NAMALWA (cell line): ENCODE data around the gene RASSF5.
"Not testable (repeated sequence)": the region's sequence is repeated elsewhere in the genome, so short reads cannot be mapped to it uniquely, and the experiment has no call there.

Experiments used
- DNase-seq: peaks from one replicate; pipeline ENCODE4 v3.0.0-alpha.2; 2015; ENCODE audit warnings: low spot score

The RASSF5 gene

GRCh38 chr1:206572835-206573234, 65.5 kb downstream of the RASSF5 start:
- DNase-seq = no peak

DNA sequence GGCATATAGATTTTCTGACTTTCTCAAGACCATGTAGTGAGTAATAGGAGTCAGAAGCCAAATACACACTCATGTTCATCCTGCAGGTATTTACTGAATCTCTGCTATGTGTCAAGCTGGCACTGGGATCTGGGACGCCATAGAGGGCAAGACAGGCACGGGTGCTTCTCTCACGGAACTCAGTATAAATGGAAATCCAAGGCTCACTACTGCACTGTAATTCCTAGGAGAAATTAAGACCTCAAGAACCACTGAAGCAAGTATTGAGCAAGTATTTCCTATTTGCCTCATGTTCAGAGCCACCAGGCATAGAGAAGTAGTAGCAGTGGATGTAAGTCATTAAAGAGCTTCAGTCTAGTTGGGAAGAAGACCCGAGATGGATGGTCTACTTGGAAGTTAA, 66.0 kb downstream of the RASSF5 start:
- no peak for DNase-seq

GRCh38 chr1:206573762-206574161, 66.4 kb downstream of the RASSF5 start:
- no peak for DNase-seq

DNA sequence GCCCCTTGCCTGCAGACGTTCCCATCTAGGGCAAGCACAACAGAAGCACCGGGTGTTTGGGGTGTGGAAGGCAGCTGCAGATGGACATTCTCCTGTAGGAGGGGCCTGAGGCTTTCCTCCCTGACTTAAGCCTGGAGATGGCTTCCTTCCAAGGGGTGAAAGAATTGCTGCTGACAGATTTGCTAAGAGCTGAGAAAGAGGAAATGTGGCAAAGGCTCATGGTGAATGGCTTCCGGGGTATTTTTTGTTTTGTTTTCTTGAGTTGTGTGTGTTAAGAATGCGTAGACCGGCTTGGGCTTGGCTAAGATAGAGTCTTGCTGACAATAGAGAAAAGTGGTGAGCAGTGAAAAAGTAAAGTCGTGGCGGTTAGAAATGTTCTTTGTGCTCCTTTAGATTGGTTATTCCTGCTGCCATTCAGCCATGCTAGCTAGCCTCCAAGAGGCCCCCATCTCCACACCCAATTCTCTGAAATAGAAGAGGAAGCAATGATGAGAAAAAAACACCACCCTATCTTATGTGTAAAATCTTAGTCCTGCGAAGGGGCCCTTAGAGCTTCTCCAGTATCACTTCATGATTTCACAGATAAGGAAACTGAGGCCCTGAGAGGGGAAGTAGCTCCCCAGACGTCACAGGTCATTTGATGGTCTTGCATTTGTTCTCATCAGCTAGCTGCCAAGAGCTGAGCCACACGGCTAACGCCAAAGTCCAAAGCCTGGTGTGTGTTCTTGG, 68.0 kb downstream of the RASSF5 start:
- no peak for DNase-seq

DNA sequence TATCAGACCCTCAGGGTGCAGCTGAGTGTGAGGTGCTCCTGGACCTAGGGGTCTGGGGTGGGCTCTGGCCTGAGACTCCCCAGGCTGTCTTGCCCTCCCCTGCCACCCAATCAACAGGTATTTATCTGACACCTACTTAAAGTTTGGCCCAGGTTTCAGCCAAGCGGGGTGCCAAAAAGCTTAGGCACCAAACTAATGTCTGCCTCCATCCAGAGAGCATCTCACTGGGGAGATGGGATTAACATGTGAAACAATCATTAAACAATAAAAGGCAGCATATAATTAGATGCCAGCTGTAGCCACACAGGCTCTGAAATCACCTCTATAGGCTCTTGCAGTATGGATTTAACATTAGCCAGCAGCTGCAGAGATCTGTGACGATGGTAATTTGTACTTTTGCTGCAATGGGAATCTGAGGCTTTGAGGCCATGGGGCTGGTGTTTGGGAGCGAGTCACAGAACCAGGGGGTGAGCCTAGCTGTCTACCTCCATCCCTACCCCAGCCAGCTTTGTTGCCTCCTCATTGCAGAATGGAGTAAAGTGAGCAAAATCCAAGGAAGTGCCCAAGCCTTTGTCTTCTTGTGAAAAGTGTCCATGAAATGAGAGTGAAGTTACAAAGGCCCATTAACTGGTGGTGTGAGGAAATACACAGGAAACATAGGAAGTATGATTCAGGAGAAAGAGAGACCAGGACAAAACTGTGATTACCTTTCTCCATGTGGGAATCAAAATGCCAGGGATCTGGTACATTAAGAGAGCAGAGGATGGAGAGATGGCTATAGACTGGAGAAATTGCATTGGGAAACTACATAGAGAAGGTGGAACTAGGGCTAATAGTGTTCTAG, 68.8 kb downstream of the RASSF5 start:
- DNase-seq = no peak

DNA sequence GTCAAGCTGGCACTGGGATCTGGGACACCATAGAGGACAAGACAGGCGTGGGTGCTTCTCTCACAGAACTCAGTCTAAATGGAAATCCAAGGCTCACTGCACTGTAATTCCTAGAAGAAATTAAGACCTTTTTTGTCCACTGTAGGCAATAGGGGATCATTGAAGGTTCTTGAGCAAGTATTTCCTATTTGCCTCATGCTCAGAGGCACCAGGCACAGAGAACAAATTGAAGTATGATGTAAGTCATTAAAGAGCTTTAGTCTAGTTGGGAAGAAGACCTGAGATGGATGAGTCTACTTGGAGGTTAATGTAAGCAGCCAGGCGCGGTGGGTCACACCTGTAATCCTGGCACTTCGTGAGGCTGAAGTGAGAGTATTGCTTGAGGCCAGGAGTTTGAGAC, 70.3 kb downstream of the RASSF5 start:
- DNase-seq = no peak

GRCh38 chr1:206578068-206578977, 71.0 kb downstream of the RASSF5 start:
- DNase-seq = no peak

DNA sequence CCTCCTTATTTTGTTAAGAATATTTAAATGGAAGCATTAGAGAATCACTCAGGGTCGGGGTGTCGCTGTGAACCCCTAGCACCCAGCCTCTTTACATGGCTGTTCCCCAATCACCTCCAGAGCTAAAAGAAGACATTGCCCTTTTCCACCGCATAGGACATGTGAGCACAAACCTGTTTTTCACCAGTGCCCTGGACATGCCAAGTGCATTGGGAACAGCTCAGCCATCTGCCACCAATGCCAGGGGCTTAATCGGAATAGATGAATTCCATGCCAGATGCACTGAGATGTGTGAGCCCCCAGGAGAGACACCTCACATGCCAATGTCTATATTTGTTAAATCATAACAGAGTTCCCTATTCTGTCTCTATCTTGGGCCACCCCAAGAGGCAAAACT, 71.6 kb downstream of the RASSF5 start:
- no peak for DNase-seq

GRCh38 chr1:206579747-206580437, 72.6 kb downstream of the RASSF5 start:
- peak; percentile 65 for DNase-seq

DNA sequence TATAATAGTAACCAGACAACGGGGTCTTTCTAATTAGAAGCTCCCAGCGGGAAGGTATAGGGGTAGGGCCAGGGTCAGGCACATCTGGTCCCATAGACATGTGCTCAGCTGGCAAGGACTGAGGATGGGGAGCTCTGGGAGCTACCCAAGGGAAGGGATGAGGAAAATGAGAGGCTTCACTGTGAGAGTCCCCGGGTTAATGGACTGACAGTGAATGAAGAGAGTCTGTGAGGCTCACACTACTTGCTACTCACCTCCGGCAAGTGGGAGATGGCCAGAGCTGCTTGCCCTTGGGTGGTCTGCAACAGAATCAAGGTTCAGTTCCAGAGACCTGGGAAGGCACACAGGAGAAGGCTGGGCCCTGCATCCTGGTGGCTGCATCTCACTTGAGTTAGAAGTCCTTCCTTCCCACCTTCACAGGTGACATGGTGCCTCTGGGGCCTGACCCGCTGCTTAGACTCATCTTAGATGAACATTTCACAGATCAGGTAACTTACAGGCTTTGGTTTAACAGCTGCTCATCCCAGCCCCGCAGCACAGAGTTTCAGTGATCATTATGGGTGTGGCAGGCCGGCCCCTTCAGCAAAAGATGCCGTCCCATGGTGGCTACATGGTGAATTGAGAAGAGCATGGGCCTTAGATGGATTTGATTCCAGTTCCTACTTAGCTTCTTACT, 73.2 kb downstream of the RASSF5 start:
- no peak for DNase-seq

- DNase-seq = not testable (repeated sequence)
Measured at GRCh38 chr1:206581114-206581497, 73.8 kb downstream of the RASSF5 start.

DNA sequence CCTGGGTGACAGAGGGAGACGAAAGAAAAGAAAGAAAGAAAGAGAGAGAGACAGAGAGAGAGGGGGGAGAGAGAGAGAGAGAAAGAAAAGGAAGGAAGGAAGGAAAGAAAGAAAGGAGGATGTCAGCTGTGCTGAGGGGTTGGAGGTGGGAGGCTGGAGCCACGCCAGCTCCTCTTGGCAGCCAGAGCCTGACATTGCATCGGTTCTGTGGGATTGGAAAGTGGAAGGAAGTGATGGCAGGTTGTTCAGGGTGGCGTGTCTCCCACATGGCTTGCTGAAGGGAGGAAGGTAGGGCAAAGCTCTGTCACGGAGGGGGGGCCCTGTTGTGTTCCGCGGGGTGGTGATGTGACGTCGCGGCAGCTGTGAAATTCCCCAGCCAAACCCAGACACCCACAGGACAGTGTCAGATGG, 74.2 kb downstream of the RASSF5 start:
- DNase-seq = no peak

DNA sequence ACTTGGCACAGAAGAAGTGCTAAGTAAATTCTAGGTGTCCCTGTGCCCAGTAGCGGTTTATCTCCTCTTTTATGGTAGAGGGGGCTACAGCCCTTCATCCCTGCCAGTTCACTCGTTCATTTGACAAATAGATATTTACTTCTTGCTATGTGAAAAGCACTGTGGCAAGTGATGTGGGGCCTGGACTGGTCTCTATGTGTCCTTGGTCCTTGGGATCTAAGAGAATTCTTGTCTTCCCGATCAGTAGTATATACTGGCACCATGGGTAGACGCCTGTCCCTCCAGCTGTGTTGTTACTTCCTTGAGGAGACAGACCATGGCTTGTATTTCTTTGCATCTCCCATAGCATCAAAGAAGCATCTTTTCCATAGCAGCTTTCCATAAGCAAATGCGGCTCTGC, 75.2 kb downstream of the RASSF5 start:
- no peak for DNase-seq

GRCh38 chr1:206582971-206583706, 75.8 kb downstream of the RASSF5 start:
- no peak for DNase-seq

DNA sequence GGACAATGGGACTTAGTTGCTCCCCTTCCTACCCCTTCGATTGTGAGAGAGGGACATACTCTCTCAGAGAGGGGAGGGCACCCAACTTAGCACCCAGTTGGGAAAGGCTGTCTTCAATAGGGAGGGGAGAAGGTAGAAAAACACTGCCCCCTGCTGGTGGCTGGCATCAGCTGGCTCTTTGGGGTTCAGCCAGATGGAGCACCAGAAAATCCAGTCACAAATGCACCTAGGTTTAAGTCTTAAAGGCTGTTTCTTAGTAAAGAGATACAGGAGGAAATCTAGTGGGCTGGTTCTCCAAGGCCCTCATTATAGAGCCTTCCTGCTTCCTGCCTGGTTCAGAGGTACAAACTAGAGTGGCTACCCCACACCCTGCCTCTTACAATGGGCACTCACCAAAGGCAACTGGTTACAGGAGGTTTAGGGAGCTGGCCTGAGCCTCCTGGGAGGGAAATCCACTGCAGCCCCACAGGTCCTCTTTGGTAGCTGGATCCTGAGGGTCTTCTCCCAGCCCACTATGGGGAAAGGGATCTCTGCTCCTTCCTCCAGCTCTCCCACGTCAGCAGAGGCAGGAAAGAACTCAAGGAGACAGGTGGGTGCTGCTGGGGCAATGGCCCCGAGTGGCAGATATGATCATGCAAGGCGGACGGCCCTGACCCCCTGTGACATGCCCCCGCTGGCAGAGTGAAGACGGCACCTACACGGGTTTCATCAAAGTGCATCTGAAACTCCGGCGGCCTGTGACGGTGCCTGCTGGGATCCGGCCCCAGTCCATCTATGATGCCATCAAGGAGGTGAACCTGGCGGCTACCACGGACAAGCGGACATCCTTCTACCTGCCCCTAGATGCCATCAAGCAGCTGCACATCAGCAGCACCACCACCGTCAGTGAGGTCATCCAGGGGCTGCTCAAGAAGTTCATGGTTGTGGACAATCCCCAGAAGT, 76.6 kb downstream of the RASSF5 start:
- DNase-seq = peak; percentile 77

DNA sequence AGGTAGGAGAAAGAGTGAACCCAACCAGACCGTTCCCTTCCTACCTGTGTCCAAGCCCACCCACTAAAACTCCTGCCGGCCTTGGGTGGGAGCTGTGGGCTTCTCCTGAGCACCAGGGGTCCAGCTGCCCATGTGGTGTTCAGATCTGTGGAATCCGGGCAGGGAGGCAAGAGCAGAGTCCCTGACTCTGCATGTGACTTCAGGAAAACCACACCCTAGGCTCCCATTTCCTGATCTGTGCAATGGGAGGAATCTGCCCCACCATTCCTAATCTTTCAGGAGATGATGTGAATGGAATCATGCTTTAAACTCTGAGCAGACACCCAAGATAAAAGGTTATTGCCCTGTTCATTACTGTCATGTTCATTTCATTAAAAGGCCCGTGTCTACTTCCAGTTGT, 77.4 kb downstream of the RASSF5 start:
- DNase-seq = no peak

DNA sequence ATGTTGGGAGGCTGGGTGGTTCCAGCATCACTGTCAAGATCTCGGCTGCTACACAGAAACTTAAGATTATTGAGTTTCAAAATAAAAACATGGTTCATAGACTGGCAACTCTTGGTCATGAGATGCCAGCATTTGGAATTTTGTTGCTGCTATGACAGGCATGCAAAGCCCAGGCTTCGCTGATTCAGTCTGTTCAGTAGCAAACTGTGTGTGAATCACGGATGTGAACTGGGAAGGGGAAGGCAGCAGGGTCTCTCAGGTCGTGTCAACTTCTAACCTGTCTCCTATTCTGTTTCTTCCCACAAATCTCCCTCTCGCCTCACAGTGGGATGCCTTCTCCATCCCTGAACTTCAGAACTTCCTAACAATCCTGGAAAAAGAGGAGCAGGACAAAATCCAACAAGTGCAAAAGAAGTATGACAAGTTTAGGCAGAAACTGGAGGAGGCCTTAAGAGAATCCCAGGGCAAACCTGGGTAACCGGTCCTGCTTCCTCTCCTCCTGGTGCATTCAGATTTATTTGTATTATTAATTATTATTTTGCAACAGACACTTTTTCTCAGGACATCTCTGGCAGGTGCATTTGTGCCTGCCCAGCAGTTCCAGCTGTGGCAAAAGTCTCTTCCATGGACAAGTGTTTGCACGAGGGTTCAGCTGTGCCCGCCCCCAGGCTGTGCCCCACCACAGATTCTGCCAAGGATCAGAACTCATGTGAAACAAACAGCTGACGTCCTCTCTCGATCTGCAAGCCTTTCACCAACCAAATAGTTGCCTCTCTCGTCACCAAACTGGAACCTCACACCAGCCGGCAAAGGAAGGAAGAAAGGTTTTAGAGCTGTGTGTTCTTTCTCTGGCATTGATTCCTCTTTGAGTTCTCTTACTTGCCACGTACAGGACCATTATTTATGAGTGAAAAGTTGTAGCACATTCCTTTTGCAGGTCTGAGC, 79.4 kb downstream of the RASSF5 start:
- DNase-seq = no peak

GRCh38 chr1:206587904-206588303, 80.6 kb downstream of the RASSF5 start:
- no peak for DNase-seq
